Activated CD4-positive, alpha-beta T cell treated with anti-CD3 and anti-CD28 coated beads, Interleukin-2, amount 10 ng/mL, durations not matched to agents 24 days and 14 days (primary cell): Measurements from ENCODE around the gene DCTN1. TPM values are rescaled to one million over a fixed set of nuclear protein-coding genes. Genes with fewer than 3 reads are reported as not detected.
A peak's percentile ranks its signal among the peaks of the same experiment; 100 is the strongest.
"Not testable (repeated sequence)": the region's sequence is repeated elsewhere in the genome, so short reads cannot be mapped to it uniquely, and the experiment has no call there.

Experiments used
- DNase-seq: peaks from one replicate; pipeline ENCODE4 v3.0.0; 2022
- H3K27ac Mint-ChIP-seq: one replicate; pipeline ENCODE4 v1.8.0; 2022; ENCODE audit warnings: mild to moderate bottlenecking, mixed read lengths
- H3K27me3 Mint-ChIP-seq: one replicate; pipeline ENCODE4 v1.8.0; 2022; ENCODE audit warnings: mixed read lengths
- H3K36me3 Mint-ChIP-seq: one replicate; pipeline ENCODE4 v1.8.0; 2022; ENCODE audit warnings: low read depth, mild to moderate bottlenecking, mixed read lengths
- H3K4me1 Mint-ChIP-seq: one replicate; pipeline ENCODE4 v1.8.0; 2021; ENCODE audit warnings: mixed read lengths
- H3K4me3 Mint-ChIP-seq: one replicate; pipeline ENCODE4 v1.8.0; 2022; ENCODE audit warnings: mild to moderate bottlenecking, moderate library complexity, mixed read lengths
- H3K9me3 Mint-ChIP-seq: one replicate; pipeline ENCODE4 v1.8.0; 2021; ENCODE audit warnings: mixed read lengths
- intact Hi-C: fragments of 100-400 bp; cut with micrococcal nuclease; formaldehyde crosslinking; loops from one replicate; pipeline ENCODE4 v1.15.1; 2023
- total RNA-seq: library from RNA; stranded (reverse); gene quantifications from 2 replicates; pipeline ENCODE4 v1.2.3, GENCODE V29; 2022

Gene DCTN1
- total RNA-seq = 87.1 and 87.2 TPM in 2 replicates

DNA sequence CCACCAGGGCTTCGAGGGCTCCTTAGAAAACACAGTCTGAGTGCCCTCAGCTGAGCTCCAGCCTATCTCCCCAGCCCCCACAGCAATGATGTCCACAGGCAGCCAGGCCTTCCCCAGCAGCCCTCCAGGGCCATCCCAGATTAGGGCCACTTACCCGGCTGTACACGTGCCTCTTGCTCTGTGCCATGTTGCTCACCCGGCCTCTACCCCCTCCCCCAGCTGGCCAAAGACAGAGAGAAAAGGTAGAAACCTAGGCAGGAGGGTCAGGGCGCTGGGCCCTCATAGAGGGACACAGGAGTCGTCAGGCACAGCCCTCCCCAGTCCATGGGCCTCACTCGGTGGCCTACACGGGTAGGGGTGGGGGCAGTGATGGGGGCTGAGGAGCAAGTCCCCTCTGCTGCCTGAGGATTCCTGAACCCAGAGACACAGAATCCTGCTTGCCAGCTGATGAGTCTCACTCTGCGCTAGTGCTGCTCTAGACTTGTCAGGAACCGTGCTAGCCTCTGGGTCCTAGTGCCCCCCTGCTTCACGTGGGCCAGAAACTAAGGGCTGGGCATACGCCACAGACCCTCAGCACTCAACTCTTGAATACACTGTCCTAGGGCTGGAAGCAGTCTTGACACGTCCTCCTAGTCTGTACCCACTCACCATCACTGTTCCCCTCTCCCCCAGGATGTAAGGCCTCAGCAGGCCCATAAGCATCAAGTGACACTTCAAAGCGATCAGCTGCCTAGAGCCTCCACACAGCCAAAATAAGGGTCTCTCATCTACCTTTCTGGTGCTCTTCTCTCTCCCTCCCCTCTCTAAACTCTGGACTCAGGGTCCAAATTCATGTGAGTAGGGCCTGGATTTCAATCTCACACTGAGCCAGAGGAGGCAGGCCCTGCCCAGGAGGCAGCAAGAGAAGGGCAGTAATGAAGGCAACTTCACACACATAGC, at the start of gene DCTN1:
Gene DCTN1 (minus strand): TSS at position 461 of the 939 bp plus-strand sequence. CDS start 274 bp downstream, at position 187.
- peak; percentile 73 for DNase-seq
- Mint-ChIP-seq H3K4me1 (peaks cover 15% of the 10 kb centered on the region), H3K4me3 (peak within 1 kb of the TSS; percentile 44), H3K27ac (no peak within 1 kb of the TSS), H3K27me3 (no peaks in the 10 kb centered on the region), H3K36me3 (peaks cover 13% of the 10 kb centered on the region), H3K9me3 (no peaks in the 10 kb centered on the region)
- intact Hi-C loops = no loop called here

- H3K36me3 Mint-ChIP-seq = peaks cover 19% of the 10 kb centered on the region
- DNase-seq = no peak
- no peaks in the 10 kb centered on the region for H3K9me3 Mint-ChIP-seq
- intact Hi-C loops = no loop called here
- H3K27ac Mint-ChIP-seq = no peak overlapping the region
- H3K27me3 Mint-ChIP-seq = no peaks in the 10 kb centered on the region
- H3K4me1 Mint-ChIP-seq = no peaks in the 10 kb centered on the region
- no peak overlapping the region for H3K4me3 Mint-ChIP-seq
These were observed 48.6 kb upstream of the DCTN1 start for GRCh38 chr2:74428675-74429074.

DNA sequence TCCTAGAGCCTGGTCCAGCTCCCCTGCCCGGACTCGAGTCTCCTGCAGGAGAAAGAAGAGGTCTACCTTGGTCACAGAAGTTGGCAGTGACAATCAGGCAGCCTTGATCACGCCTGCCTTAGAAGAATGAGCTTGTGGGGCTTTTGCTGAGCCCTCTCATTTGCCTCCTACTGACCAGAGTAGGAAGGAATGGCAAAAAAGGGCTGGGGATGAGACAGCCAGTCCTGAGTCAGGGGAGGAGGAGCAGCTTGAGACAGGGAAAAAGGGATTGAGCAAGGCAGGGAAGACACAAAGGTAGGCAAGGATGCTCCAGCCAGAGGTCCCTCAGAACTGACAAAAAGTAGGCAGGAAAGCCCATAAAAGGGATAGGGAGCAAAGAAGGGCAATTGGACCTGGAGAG, 47.4 kb upstream of the DCTN1 start:
- Mint-ChIP-seq H3K4me1 (peaks cover 9% of the 10 kb centered on the region), H3K27ac (no peak overlapping the region), H3K4me3 (no peak overlapping the region), H3K9me3 (no peaks in the 10 kb centered on the region), H3K27me3 (no peaks in the 10 kb centered on the region), H3K36me3 (peaks cover 23% of the 10 kb centered on the region)
- DNase-seq = no peak
- intact Hi-C loops = no loop called here

GRCh38 chr2:74426181-74426758, 46.2 kb upstream of the DCTN1 start:
- H3K27me3 Mint-ChIP-seq = no peaks in the 10 kb centered on the region
- intact Hi-C loops = no loop called here
- H3K27ac Mint-ChIP-seq = no peak overlapping the region
- H3K4me3 Mint-ChIP-seq = no peak overlapping the region
- H3K9me3 Mint-ChIP-seq = no peaks in the 10 kb centered on the region
- H3K4me1 Mint-ChIP-seq = peaks cover 10% of the 10 kb centered on the region
- H3K36me3 Mint-ChIP-seq = peaks cover 25% of the 10 kb centered on the region
- DNase-seq = no peak

- Mint-ChIP-seq H3K4me3 (no peak overlapping the region), H3K27me3 (no peaks in the 10 kb centered on the region), H3K4me1 (peaks cover 14% of the 10 kb centered on the region), H3K9me3 (no peaks in the 10 kb centered on the region), H3K36me3 (peaks cover 25% of the 10 kb centered on the region), H3K27ac (no peak overlapping the region)
- intact Hi-C loops = no loop called here
- DNase-seq = no peak
These were observed 45.4 kb upstream of the DCTN1 start for GRCh38 chr2:74425523-74425922.

DNA sequence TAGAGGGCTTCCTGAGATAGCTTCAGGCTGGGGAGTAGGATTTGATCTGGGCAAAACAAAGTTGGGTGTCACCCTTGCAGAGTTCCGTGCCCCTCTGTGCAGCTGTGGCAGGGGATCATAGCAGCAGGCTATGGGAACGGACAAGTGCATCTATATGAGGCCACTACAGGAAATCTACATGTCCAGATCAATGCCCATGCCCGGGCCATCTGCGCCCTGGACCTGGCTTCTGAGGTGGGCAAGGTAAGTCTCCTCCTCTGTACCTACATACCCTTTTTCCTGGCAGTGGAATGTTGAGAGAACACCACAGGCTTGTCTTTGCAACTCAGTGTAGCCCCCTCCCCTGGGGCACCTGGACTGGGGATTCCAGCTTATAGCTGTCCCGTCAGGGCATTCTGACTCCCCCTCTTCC, 44.9 kb upstream of the DCTN1 start:
- intact Hi-C loops = loop anchor here (5.0 kb wide), 1 partner anchor 278 kb away; the partner anchor contains the start of gene BOLA3
- no peak for DNase-seq
- Mint-ChIP-seq H3K9me3 (no peaks in the 10 kb centered on the region), H3K27me3 (no peaks in the 10 kb centered on the region), H3K27ac (peak overlapping the region; percentile 5), H3K4me1 (peaks cover 18% of the 10 kb centered on the region), H3K4me3 (no peak overlapping the region), H3K36me3 (peaks cover 25% of the 10 kb centered on the region)

- intact Hi-C loops = loop anchor here (5.0 kb wide), 1 partner anchor 277 kb away; the partner anchor contains the start of gene BOLA3
- H3K27me3 Mint-ChIP-seq = no peaks in the 10 kb centered on the region
- no peak overlapping the region for H3K4me3 Mint-ChIP-seq
- H3K9me3 Mint-ChIP-seq = no peaks in the 10 kb centered on the region
- H3K4me1 Mint-ChIP-seq = peaks cover 18% of the 10 kb centered on the region
- no peak for DNase-seq
- peaks cover 25% of the 10 kb centered on the region for H3K36me3 Mint-ChIP-seq
- H3K27ac Mint-ChIP-seq = peak overlapping the region; percentile 5
These were observed 44.3 kb upstream of the DCTN1 start for GRCh38 chr2:74424139-74424992.

- DNase-seq = no peak
- Mint-ChIP-seq H3K9me3 (no peaks in the 10 kb centered on the region), H3K4me3 (peak overlapping the region; percentile 94), H3K27ac (peak overlapping the region; percentile 68), H3K36me3 (peaks cover 25% of the 10 kb centered on the region), H3K27me3 (no peaks in the 10 kb centered on the region), H3K4me1 (peaks cover 18% of the 10 kb centered on the region)
- intact Hi-C loops = loop anchor here (5.0 kb wide), 1 partner anchor 276 kb away; the partner anchor contains the start of gene BOLA3
These were observed 43.4 kb upstream of the DCTN1 start for GRCh38 chr2:74423231-74424095.

- peak; percentile 99 for DNase-seq
- intact Hi-C loops = loop anchor here (1.0 to 5.0 kb wide), 4 partner anchors 29 to 274 kb away; partner anchors contain the start of genes BOLA3, CCDC142 and TTC31
- Mint-ChIP-seq H3K27ac (peak within 1 kb of the TSS; percentile 96), H3K36me3 (peaks cover 19% of the 10 kb centered on the region), H3K9me3 (no peaks in the 10 kb centered on the region), H3K4me3 (peak within 1 kb of the TSS; percentile 94), H3K4me1 (peaks cover 20% of the 10 kb centered on the region), H3K27me3 (peaks cover 2% of the 10 kb centered on the region)
These were observed 41.2 kb upstream of the DCTN1 start, which contains the start of the genes C2orf81 and WDR54 for GRCh38 chr2:74421221-74421870. TSS of gene C2orf81 (minus strand) at chr2:74421619. CDS start at chr2:74421560, 59 bp downstream. TSS of gene WDR54 (plus strand) at chr2:74421730. CDS start at chr2:74422154, 424 bp downstream.

DNA sequence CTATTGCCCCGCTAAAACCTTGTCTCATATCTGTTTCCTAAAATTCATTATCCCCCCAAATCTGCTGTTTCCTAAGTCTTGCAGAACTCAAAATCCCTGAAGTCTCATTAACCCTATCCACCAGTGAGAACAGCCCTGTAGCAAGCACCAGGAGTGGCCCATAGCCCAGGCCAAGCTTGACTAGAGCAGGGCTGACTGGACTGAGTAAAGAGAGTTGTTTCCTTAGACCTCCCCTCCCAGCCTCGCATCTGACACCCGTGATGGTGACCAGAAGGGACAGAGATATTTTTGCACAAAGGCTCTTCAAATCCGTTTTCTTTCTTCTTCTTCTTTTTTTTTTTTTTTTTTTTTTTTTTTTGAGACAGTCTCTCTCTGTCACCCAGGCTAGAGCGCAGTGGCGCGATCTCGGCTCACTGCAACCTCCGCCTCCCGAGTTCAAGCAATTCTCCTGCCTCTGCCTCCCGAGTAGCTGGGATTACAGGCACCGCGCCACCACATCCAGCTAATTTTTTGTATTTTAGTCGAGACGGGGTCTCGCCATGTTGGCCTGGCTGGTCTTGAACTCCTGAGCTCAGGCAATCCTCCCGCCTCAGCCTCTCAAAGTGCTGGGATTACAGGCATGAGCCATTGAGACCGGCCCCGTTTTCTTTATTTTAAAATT, 40.5 kb upstream of the DCTN1 start:
- DNase-seq, H3K9me3 Mint-ChIP-seq, H3K27me3 Mint-ChIP-seq: not testable (repeated sequence)
- peaks cover 23% of the 10 kb centered on the region for H3K4me1 Mint-ChIP-seq
- intact Hi-C loops = loop anchor here (1.0 to 5.0 kb wide), 4 partner anchors 28 to 273 kb away; partner anchors contain the start of genes BOLA3, CCDC142 and TTC31
- H3K36me3 Mint-ChIP-seq = peaks cover 17% of the 10 kb centered on the region
- H3K4me3 Mint-ChIP-seq = peak overlapping the region; percentile 94
- peak overlapping the region; percentile 96 for H3K27ac Mint-ChIP-seq

- DNase-seq = no peak
- intact Hi-C loops = loop anchor here (2.0 to 5.0 kb wide), 2 partner anchors 63 to 273 kb away; partner anchors contain the start of genes BOLA3, CCDC142 and TTC31
- peaks cover 12% of the 10 kb centered on the region for H3K36me3 Mint-ChIP-seq
- peaks cover 7% of the 10 kb centered on the region for H3K27me3 Mint-ChIP-seq
- H3K4me3 Mint-ChIP-seq = peak overlapping the region; percentile 34
- peak overlapping the region; percentile 23 for H3K27ac Mint-ChIP-seq
- H3K9me3 Mint-ChIP-seq = no peaks in the 10 kb centered on the region
- peaks cover 23% of the 10 kb centered on the region for H3K4me1 Mint-ChIP-seq
These were observed 39.9 kb upstream of the DCTN1 start for GRCh38 chr2:74420006-74420405.

DNA sequence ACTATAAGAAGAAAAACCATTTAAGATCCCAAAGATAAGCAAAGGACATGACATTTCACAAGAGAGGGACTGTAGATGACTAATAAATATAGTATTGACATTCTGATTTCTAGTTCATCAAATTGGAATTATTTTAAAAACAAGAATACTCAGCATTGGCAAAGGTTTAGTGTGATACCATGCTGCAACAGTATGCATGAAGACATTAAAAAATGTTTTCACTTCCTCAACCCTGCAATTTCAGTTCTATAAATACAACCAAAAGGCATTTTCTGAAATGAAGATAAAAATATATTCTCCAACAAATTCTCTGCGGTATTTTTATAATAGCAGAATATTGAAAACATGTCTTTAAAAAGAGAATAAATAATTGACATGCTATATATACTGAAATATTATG, 39.2 kb upstream of the DCTN1 start:
- H3K27ac Mint-ChIP-seq = no peak overlapping the region
- peaks cover 9% of the 10 kb centered on the region for H3K27me3 Mint-ChIP-seq
- no peak for DNase-seq
- H3K4me1 Mint-ChIP-seq = peaks cover 23% of the 10 kb centered on the region
- no peaks in the 10 kb centered on the region for H3K9me3 Mint-ChIP-seq
- intact Hi-C loops = no loop called here
- peaks cover 8% of the 10 kb centered on the region for H3K36me3 Mint-ChIP-seq
- H3K4me3 Mint-ChIP-seq = no peak overlapping the region
